HG03108 (cell line): ENCODE results near the gene SLC25A41.

Source experiments
- ATAC-seq: cut with Tn5 transposase; IDR thresholded peaks from one replicate; pipeline ENCODE4 v1.9.1; 2021; ENCODE audit warnings: moderate library complexity; ENCODE audit not compliant: unreplicated experiment

Gene SLC25A41

DNA sequence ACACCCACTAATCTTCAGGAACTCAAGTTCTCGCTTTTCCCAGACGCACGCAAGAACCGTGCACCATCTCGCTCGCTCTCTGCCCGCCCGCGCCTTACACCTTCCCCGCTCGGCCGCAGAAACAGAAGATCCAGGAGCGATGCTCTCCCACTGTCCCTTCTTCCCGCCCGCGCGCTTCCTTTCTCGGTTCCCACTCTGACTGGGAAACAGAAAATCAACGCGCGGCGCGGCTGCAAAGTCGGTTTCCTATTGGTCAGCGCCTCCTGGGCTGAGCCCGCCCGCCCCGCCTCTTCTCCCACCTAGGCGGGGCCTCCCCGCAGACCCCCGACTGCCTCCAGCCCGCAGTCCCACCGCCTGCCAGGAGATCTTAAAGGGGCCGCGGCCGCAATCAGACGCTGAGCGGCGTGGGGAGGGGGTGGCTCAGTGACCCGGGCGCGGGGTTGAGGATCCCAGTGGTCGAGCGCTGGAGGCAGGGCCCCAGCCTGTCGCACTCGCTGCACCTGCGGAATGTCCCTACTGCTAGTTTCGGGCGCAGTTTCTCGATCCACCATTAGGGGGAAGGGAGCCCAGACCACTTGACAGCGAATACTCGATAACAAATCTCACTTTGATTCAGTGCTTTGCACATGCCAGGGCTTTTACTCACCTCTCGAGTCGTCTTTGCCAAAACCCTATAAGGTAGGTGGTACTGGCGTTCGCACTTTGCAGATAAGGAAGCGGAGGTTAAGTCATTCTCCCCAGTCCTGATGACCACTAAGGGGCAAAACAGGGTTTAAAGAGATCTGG is 26.7 kb upstream of the SLC25A41 start:
- peak; percentile 65 for ATAC-seq

DNA sequence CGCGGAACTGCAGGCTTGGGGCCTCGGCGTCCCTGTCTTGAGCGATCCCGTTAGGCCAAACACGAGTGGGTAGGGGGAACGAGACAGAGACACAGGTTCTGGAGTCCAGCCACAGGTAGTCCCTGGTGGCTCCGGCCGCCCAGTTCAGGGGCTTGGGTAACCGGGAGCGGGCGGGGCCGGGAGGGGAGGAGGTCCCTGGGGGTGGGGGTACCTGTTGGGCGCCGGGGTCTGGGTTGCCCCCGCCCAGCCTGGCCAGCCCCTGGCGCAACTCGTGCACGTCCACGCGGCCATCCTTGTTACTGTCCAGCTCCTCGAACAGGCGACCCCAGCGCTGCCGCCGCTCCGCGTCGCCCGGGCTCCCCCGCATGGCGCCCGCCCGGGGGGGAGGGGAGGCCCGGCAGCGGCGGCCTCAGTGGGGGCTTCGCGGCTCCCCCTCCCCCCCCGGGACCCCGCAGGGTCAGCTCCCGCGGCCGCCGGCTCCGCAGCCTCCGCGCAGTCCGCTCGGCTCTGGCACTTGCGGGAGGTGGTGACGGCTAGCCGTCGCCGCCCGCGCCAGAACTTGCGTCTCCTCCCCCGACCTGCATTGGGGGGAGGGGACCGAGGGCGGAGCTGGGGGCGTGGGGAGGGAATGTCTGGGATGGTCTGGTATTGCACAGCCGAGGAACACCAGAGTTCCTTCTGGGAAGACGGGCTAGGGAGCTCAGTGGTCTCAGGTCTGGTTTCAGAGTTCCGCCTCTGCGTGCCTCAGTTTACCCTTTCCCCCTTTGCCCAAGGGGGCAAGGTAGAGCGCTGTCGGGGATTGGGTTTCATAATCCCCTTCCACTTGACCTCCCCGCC is 25.9 kb upstream of the SLC25A41 start, which contains the start of gene SLC25A23:
Gene SLC25A23 (minus strand): TSS at position 531 of the 837 bp plus-strand sequence. CDS start 164 bp downstream, at position 367.
- peak; percentile 38 for ATAC-seq

- ATAC-seq, result peak; percentile 2
Observed at GRCh38 chr19:6458695-6459261, 25.2 kb upstream of the SLC25A41 start.

DNA sequence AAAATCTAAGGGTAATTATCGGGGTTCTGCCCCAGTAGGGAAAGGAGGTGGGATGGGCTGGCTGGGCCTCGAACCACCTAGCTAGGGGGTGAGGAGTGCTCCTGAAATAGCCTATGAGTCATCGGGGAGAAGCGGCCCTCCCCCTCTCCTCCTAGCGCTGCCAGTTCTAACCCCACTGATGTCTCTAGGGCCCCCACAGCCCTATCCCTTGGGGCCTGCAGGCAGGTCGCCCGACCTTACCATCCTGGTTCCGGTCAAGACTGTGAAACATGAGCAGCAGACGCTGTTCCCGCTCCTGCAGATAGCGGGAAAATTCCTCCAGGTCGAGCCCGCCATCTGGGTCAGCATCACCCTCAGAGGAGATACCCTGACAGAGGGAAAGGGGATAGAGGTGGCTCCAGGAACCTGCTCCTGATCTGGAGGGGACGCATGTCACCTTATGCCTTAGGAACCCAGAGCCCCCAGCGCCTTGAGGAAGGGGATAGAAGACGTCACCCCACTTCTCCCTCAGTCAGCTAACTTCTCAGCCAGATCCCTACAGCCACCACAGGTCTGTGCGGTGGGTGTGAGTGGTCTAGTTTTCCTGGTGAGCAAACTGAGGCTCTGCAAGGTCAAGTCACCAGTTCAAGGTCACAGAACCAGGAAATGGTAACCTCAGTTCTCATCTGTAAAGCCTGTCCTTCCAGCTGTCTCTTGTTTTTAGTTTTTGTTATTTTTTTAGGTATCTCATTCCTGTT is 24.6 kb upstream of the SLC25A41 start:
- no peak for ATAC-seq

DNA sequence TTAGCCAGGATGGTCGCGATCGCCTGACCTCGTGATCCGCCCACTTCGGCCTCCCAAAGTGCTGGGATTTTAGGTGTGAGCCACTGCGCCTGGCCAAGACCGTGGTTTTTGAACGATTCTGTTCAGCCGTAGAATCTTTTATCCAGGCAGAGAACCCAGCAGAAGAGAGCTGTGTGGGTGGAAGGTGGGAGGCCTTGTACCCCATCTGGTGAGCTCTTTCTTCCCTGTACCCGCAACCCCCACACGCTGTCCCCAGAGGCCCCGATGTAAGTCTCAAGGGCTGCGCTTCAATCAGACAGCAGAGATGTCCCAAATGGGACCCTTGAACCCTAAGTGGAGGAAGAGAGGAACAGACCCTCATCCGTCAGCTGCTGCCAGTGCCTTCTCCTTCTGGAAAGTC is 22.4 kb upstream of the SLC25A41 start:
- no peak for ATAC-seq

DNA sequence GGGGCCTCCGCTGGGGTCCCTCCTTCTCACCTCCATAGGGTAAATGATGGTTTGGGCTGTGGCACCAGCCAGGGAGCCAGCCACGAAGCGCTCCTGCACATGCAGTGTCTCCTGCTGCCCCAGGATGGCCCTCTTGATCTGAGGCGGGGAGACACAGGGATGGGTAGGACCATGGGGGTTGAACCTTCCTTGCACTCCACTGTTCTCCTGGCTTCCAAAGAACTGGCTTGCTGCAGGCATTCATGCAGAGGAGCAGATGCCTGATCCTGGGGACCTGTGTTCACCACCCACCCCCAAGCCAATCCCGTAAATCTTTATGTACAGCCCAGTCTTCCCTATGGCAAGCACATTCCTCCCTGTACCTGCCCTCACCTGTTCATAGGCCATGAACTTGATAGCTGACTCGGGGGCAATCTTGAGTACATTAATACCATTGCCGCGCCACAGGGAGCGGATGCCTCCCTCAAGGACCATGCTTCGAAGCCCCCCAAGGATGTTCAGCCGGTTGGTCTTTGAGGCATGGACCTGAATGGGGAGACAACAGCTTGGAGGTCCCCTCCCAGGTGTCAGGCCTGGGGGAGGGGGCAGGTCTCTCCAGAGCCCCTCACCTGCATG is 20.5 kb upstream of the SLC25A41 start:
- ATAC-seq, result no peak

- no peak for ATAC-seq
Observed at GRCh38 chr19:6452899-6453298, 19.3 kb upstream of the SLC25A41 start.

- no peak for ATAC-seq
Observed at GRCh38 chr19:6452223-6452614, 18.7 kb upstream of the SLC25A41 start.

DNA sequence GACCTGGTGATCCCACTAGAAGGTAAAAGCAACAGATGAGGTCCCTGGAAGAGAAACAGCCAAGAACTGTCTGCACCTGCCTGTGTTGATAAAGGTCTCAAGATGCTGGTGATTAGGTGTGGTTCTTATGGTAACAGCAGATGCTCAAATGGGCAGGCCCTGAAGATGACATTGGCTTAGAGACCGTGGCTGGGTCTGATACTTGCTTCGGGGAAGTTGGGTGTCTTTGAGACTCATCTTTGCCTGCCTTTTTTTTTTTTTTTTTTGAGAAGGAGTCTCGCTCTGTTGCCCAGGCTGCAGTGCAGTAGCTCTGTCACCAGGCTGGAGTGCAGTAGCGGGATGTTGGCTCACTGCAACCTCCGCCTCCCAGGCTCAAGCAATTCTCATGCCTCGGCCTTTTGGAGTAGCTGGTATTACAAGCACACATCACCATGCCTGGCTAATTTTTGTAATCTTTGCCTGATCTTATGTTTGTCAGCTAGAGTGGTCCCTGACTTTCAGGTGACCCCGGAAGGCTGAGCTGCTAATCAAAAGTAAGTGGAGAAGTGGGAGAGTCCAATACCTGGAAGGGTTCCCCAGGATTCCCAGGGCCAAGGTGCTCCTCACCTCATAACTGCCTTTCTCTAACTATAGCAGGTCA is 18.1 kb upstream of the SLC25A41 start:
- no peak for ATAC-seq

DNA sequence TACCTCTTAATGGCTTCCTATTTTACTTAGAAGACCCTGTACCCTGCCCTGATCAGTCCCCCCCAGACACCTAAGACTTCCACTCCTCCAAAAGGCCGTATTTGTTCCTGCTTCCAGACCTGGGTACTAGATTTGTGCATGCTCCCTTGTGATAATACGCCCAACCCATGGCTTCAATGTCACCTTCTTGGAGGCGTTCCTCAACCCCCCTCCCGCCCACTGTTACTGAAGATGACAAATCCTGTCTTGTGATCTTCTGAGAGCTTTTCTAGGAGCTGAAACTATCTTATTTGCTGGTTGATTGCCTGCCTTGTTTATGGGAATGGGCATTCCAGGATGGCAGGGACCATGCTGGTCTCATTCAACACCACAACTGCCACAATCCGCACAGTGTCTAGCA is 16.6 kb upstream of the SLC25A41 start:
- no peak for ATAC-seq

GRCh38 chr19:6448045-6448444 is 14.5 kb upstream of the SLC25A41 start:
- no peak for ATAC-seq

GRCh38 chr19:6446452-6446851 is 12.9 kb upstream of the SLC25A41 start:
- ATAC-seq, result no peak

GRCh38 chr19:6443986-6444385 is 10.4 kb upstream of the SLC25A41 start:
- ATAC-seq, result no peak

DNA sequence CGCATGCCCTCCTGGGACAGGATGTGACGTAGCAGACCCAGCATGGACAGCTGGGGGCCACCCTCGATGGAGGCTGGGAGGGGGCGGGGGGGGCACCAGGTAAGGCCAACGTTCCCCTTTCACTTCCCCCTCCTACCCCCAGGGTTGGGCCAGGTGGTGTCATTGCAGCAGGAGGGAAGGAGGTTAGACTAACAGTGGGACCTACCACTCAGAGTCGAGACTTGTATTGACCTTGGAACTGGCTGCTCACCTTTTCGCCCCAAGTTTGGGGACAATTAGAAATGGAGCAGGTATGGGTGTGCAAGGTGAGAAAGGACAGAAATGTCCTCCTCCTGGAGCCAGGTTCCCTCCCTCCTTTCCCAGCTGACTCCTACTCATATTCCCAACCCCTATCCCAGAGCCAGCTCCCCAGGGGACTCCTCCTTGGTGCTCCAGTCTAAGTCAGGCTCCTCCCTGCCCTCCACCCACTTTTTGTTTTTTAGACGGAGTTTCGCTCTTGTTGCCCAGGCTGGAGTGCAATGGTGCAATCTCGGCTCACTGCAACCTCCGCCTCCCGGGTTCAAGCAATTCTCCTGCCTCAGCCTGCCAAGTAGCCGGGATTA is 8.6 kb upstream of the SLC25A41 start:
- no peak for ATAC-seq

DNA sequence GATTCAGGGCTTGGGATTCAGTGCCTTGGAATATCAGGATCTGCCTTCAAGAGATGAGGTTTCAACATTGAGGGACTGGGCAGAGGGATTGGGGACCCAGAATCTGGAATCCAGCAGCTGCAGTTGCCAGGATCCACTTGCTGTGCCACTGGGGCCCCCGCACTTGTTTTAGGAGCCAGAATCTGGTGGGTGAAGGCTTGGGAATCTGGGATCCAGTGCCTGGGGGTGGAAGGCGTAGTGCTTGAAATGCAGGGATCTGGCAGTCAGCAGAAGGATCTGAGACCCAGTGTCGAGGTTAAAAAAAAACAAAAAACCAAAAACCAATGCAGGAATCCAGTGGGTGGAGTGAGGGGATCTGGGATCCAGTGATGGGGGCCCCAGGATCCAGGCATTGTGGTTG is 7.3 kb upstream of the SLC25A41 start:
- no peak for ATAC-seq

DNA sequence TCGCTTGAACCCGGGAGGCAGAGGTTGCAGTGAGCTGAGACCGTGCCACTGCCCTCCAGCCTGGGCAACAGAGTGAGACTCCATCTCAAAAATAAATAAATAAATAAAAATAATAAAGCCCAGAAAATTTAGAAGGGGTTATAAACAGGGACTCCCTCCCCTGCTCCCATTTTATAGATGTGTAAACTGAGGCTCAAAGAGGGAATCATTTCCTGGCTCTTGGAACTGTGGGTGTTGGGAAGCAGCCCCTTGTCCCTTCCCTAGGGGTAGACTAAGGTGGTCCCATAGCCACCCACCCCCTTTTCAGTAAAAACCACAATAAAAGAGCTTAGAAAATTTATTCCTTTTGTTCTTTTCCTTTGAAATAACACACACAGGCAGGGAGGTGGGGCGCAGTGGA is 6.2 kb upstream of the SLC25A41 start:
- no peak for ATAC-seq

- ATAC-seq, result no peak
Observed at GRCh38 chr19:6433165-6433564, 398 bp downstream of the SLC25A41 start.

GRCh38 chr19:6431891-6432290 is 1.7 kb downstream of the SLC25A41 start:
- ATAC-seq, result no peak

DNA sequence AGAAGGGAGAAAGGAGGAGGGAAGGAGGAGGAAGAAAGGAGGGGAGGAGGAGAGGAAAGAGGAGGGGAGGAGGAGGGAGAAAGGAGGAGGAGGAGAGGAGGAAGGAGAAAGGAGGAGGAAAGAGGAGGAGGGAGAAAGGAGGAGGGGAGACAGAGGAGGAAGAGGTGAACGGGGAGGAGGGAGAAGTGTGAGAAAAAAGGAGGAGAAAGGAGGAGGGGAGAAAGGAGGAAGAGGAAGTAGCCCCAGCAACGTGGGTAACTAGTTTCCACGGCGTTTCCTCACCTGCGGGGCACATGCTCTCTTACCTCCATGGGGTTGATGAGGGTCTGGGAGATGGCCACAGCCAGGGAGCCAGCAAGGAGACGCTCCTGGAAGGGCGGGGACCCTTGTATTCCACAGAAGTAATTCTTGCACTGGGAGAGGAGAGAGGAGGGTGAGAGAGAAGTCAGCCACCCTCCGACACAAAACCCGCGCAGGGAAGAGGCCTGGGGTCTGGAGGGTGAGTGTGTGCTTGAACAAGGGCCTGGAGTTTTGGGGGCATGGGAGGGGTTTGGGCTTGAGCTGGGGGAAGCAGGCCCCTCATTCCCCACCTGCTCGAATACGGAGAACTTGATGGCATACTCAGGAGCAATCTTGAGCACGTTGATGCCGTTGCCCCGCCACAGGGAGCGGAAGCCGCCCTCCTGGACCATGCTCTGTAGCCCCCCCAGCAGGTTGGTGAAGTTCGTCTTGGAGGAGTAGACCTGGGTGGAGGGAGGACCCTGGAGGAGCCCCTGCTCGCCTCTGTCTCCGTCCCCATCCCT is 3.9 kb downstream of the SLC25A41 start:
- ATAC-seq, result no peak
